HEK293T (cell line): ENCODE results near the gene PALLD.
"Not testable (repeated sequence)": the region's sequence is repeated elsewhere in the genome, so short reads cannot be mapped to it uniquely, and the experiment has no call there.

Experiments used
- CTCF ChIA-PET: fragments of 350-600 bp; formaldehyde crosslinking; extraction: SDS; loops from one replicate; lab custom pipeline; 2021; ENCODE audit warnings: antibody characterized with exemption, inconsistent platforms; lab: Yijun Ruan, JAX
- POLR2A ChIA-PET: fragments of 350-600 bp; formaldehyde crosslinking; extraction: SDS; loops from one replicate; lab custom pipeline; 2020; ENCODE audit warnings: antibody characterized with exemption, inconsistent platforms; lab: Yijun Ruan, JAX
- DNase-seq: peaks from one replicate; pipeline ENCODE4 v3.0.0; 2012; ENCODE audit warnings: mixed read lengths; ENCODE audit errors: extremely low spot score
- ARNT ChIP-seq: fragments of 450-650 bp; IDR thresholded peaks from 2 replicates; pipeline ENCODE4 v1.6.1; 2017; ENCODE audit warnings: mild to moderate bottlenecking
- BHLHE40 ChIP-seq: fragments of 450-650 bp; IDR thresholded peaks from 2 replicates; pipeline ENCODE4 v1.6.1; 2016; ENCODE audit warnings: mild to moderate bottlenecking, moderate library complexity, borderline replicate concordance
- CTBP1 ChIP-seq: fragments of 450-650 bp; IDR thresholded peaks from 2 replicates; pipeline ENCODE4 v1.6.1; 2016; ENCODE audit warnings: borderline replicate concordance
- ELF4 ChIP-seq: fragments of 450-650 bp; IDR thresholded peaks from 2 replicates; pipeline ENCODE4 v1.6.1; 2017; ENCODE audit warnings: antibody characterized with exemption
- FOXA1 ChIP-seq: fragments of 450-650 bp; IDR thresholded peaks from 2 replicates; pipeline ENCODE4 v1.6.1; 2016; ENCODE audit warnings: mild to moderate bottlenecking
- FOXK2 ChIP-seq: fragments of 450-650 bp; IDR thresholded peaks from 2 replicates; pipeline ENCODE4 v1.6.1; 2016; ENCODE audit warnings: mild to moderate bottlenecking
- FOXM1 ChIP-seq: fragments of 450-650 bp; IDR thresholded peaks from 2 replicates; pipeline ENCODE4 v1.6.1; 2017; ENCODE audit warnings: mild to moderate bottlenecking, borderline replicate concordance
- HDGF ChIP-seq: fragments of 450-650 bp; IDR thresholded peaks from 2 replicates; pipeline ENCODE4 v1.6.1; 2017; ENCODE audit warnings: antibody characterized with exemption, borderline replicate concordance
- L3MBTL2 ChIP-seq: fragments of 450-650 bp; conservative IDR thresholded peaks from 2 replicates; pipeline ENCODE4 v1.6.1; 2016; ENCODE audit warnings: mild to moderate bottlenecking
- LEF1 ChIP-seq: fragments of 450-650 bp; IDR thresholded peaks from 2 replicates; pipeline ENCODE4 v1.6.1; 2017; ENCODE audit warnings: mild to moderate bottlenecking, borderline replicate concordance
- NFRKB ChIP-seq: fragments of 450-650 bp; IDR thresholded peaks from 2 replicates; pipeline ENCODE4 v1.6.1; 2016; ENCODE audit warnings: mild to moderate bottlenecking, moderate library complexity
- SP1 ChIP-seq: fragments of 450-650 bp; IDR thresholded peaks from 2 replicates; pipeline ENCODE4 v1.6.1; 2017
- SUZ12 ChIP-seq: fragments of 450-650 bp; IDR thresholded peaks from 2 replicates; pipeline ENCODE4 v1.6.1; 2016; ENCODE audit warnings: mild to moderate bottlenecking
- TARDBP ChIP-seq: fragments of 450-650 bp; IDR thresholded peaks from 2 replicates; pipeline ENCODE4 v1.6.1; 2016
- ZNF384 ChIP-seq: fragments of 450-650 bp; IDR thresholded peaks from 2 replicates; pipeline ENCODE4 v1.6.1; 2016
- TF ChIP-seq, protein P1 (sequence below): fragments of 450-650 bp; IDR thresholded peaks from 2 replicates; pipeline ENCODE4 v1.6.1; 2016

PALLD gene

DNA sequence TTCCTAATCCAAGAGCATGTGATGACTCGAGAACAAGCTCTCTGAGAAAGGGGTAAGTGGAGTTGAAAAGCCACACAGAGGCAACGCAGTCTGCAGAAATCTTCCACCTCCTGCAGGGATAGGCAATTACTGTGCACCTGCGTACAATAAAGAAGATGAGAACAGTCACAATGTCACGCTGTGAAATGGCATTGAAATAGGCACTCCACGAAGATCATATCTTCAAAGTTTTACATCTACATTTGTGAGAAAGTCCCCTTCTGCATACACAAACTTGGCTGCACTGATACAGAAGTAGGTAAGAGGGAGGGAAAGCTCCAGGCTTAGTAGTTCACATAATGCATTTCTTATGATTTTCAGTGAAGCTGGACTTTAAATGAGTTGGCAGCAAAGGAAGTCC, 43.7 kb upstream of the PALLD start:
- peak; percentile 8 for DNase-seq
- TF ChIP-seq ELF4 (no peak), ARNT (no peak), TARDBP (no peak), BHLHE40 (no peak), NFRKB (no peak), FOXA1 (no peak), SP1 (no peak), L3MBTL2 (no peak), CTBP1 (0 out of 2 replicates have a peak, but pooled peaks have one; percentile 7), FOXM1 (no peak)
- TF ChIP-seq, protein P1, sequence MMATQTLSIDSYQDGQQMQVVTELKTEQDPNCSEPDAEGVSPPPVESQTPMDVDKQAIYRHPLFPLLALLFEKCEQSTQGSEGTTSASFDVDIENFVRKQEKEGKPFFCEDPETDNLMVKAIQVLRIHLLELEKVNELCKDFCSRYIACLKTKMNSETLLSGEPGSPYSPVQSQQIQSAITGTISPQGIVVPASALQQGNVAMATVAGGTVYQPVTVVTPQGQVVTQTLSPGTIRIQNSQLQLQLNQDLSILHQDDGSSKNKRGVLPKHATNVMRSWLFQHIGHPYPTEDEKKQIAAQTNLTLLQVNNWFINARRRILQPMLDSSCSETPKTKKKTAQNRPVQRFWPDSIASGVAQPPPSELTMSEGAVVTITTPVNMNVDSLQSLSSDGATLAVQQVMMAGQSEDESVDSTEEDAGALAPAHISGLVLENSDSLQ: 0 out of 2 replicates have a peak, but pooled peaks have one; percentile 2
- CTCF ChIA-PET: interaction anchor here (0.7 kb wide), 1 partner anchor 562 kb away, joined by 3 read pairs; no protein-coding TSS in a partner anchor
- POLR2A ChIA-PET: interaction anchor here (1.0 to 3.6 kb wide), 3 partner anchors 12 to 180 kb away, joined by 3 to 16 read pairs (median 3); partner anchors contain the start of gene DDX60L

DNA sequence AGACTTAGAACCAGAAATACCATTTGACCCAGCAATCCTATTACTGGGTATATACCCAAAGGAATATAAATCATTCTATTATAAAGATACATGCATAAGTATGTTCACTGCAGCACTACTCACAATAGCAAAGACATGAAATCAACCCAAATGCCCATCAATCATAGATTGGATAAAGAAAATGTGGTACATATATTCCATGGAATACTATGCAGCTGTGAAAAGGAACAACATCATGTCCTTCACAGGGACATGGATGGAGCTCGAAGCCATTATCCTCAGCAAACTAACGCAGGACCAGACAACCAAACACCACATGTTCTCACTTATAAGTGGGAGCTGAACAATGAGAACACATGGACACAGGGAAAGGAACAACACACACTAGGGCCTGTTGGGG, 38.6 kb upstream of the PALLD start:
- CTCF ChIA-PET, POLR2A ChIA-PET, DNase-seq: not testable (repeated sequence)

DNA sequence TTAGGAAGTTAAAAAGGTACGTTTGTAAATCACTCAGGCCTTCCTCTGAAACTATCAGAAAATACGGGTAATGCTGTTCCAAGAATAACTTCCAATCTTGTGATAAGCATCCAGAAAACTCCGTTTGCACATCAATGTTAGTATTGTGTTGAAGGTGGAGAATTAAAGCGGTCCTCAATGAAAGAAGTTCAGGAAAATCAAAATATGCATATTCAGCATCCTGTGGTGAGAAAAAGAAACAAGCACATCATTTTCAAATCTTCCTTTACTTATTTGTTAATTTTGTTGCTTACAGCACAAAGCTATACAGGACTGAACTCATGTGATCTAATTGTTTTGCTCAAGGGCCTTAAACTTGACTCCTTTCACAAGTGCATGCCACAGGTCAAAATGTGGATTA, 35.0 kb upstream of the PALLD start:
- ChIA-PET POLR2A (no interaction called here), CTCF (interaction anchor here (0.6 kb wide), 1 partner anchor 12 kb away, joined by 3 read pairs; no protein-coding TSS in a partner anchor)
- TF ChIP-seq FOXM1: no peak
- no peak for TF ChIP-seq L3MBTL2
- no peak for TF ChIP-seq FOXA1
- TF ChIP-seq SUZ12: no peak
- no peak for TF ChIP-seq TARDBP
- TF ChIP-seq BHLHE40: no peak
- TF ChIP-seq NFRKB: no peak
- no peak for TF ChIP-seq ZNF384
- TF ChIP-seq CTBP1: no peak
- no peak for TF ChIP-seq FOXK2
- TF ChIP-seq HDGF: no peak
- no peak for TF ChIP-seq ELF4
- no peak for TF ChIP-seq SP1
- TF ChIP-seq LEF1: no peak
- no peak for DNase-seq

DNA sequence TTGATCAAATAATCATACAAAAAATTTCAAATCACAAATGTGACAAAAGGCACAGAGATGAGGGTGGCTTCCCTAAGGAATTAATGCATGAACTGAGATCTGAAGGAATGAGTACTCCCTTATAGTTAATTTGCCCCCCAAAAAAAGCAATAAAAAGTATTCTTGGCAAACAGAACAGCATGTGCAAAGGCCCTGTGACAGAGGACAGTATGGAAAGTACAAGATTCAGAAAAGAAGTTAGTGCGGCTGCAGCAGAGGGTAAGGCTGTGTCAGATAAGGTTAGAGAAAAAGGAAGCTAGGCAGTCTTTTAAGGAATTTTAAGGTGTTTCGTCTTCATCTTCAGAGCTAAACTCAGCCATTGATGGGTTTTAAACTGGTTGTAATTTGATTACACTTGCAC, 23.9 kb upstream of the PALLD start:
- no peak for TF ChIP-seq CTBP1
- TF ChIP-seq BHLHE40: no peak
- TF ChIP-seq SUZ12: no peak
- TF ChIP-seq TARDBP: no peak
- no peak for TF ChIP-seq ARNT
- TF ChIP-seq NFRKB: no peak
- no peak for TF ChIP-seq ELF4
- TF ChIP-seq, protein P1: no peak
- TF ChIP-seq SP1: no peak
- no peak for TF ChIP-seq FOXM1
- no peak for TF ChIP-seq ZNF384
- TF ChIP-seq L3MBTL2: no peak
- TF ChIP-seq LEF1: no peak
- TF ChIP-seq HDGF: no peak
- ChIA-PET CTCF (no interaction called here), POLR2A (no interaction called here)
- DNase-seq: no peak

DNA sequence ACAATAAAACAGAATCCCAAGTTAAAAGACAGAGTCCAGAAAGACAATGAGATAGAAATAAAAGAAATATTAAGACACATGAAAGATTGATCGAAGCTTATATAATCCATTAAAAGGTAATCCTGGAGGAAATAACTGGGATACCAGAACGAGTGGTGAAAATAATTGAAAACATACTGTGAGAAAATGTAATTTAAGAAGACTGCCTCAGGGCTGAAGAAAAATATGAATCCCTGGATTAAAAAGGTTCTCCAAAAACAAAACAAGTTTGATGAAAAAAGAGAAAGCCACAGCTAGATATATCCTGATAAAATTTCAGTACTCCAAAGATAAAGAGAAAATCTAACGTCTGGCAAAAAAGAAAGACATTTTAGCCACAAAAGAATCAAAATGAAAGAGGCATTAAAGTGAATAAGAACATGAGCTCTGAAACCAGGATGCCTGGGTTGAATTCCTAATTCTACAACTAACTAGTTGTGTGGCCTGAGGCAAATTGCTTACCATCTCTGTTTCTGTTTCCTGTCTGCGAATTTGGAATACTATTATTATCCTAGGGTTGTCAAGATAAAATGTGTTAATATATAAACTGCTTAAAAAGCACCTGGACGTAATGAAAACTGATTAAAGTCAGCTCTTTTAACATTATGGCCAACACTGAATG, 22.1 kb upstream of the PALLD start:
- CTCF ChIA-PET: interaction anchor here (0.5 kb wide), 1 partner anchor 55 kb away, joined by 3 read pairs; no protein-coding TSS in a partner anchor
- TF ChIP-seq NFRKB (no peak), FOXA1 (no peak), L3MBTL2 (no peak), ELF4 (no peak), FOXM1 (no peak), FOXK2 (no peak), TARDBP (no peak), LEF1 (no peak), HDGF (no peak), CTBP1 (no peak), ZNF384 (no peak), SUZ12 (no peak), BHLHE40 (no peak), SP1 (no peak), ARNT (no peak)
- TF ChIP-seq, protein P1: no peak
- POLR2A ChIA-PET: no interaction called here
- DNase-seq: no peak

DNA sequence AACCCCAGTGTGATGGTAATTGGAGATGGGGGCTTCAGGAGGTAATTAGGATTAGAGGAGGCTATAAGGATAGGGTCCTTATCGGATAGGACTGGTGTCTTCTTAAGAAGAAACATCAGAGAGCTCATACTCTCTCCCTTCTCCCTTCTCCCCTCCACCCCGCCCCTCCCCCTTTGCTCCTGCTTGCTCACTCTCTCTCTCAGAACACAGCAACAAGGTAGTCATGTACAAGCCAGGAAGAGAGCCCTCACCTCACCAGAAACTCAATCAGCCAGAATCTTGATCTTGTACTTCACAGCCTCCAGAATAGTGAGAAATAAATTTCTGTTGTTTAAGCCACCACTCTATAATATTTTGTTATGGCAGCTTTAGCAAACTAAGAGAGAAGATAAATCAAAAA, 21.1 kb upstream of the PALLD start:
- ChIA-PET POLR2A (interaction anchor here (0.6 kb wide), 1 partner anchor 108 kb away, joined by 3 read pairs; no protein-coding TSS in a partner anchor), CTCF (no interaction called here)
- no peak for TF ChIP-seq NFRKB
- TF ChIP-seq, protein P1: no peak
- no peak for TF ChIP-seq L3MBTL2
- no peak for TF ChIP-seq BHLHE40
- TF ChIP-seq SP1: no peak
- no peak for TF ChIP-seq LEF1
- no peak for TF ChIP-seq CTBP1
- no peak for TF ChIP-seq ZNF384
- no peak for TF ChIP-seq HDGF
- TF ChIP-seq SUZ12: no peak
- TF ChIP-seq ELF4: no peak
- TF ChIP-seq FOXM1: no peak
- no peak for TF ChIP-seq ARNT
- no peak for TF ChIP-seq FOXA1
- no peak for TF ChIP-seq FOXK2
- no peak for TF ChIP-seq TARDBP
- DNase-seq: no peak
